ENCODE data around the gene THAP8.
A peak's percentile ranks its signal among the peaks of the same experiment; 100 is the strongest.
"Not testable (repeated sequence)": the region's sequence is repeated elsewhere in the genome, so short reads cannot be mapped to it uniquely, and the experiment has no call there.

The THAP8 gene

GRCh38 chr19:36054119-36054732, at the start of gene THAP8:
TSS of gene THAP8 (minus strand) at chr19:36054285. CDS start at chr19:36054217, 68 bp downstream.
- peak; percentile 100 for DNase-seq

DNA sequence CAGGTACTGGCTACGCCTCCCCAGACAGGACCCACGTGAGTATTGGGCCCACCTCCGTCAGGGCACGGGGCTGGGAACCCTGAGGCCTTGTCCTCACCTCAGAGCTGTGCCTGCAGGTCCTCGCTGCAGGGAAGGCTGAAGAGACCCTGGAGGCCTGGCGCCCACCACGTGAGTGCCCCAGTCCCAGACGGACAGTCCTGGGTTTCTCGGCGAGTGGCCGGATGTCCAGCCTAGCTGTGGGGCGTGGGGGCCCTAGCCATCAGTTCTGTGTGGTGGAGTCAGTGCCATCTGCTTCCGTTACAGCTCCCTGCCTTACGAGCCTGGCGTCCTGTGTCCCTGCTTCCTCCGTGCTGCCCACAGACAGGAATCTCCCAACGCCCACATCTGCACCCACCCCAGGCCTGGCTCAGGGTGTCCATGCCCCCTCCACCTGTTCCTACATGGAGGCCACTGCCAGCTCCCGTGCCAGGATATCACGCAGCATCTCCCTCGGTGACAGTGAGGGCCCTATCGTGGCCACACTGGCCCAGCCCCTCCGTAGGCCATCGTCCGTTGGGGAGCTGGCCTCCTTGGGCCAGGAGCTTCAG, 49.0 kb upstream of the THAP8 start:
- no peak for DNase-seq

- no peak for DNase-seq
Observed at GRCh38 chr19:36101550-36102327, 47.7 kb upstream of the THAP8 start.

- DNase-seq = no peak
Observed at GRCh38 chr19:36100476-36100875, 46.4 kb upstream of the THAP8 start.

GRCh38 chr19:36099166-36099785, 45.2 kb upstream of the THAP8 start:
- no peak for DNase-seq

- no peak for DNase-seq
Observed at GRCh38 chr19:36097036-36097435, 43.0 kb upstream of the THAP8 start.

DNA sequence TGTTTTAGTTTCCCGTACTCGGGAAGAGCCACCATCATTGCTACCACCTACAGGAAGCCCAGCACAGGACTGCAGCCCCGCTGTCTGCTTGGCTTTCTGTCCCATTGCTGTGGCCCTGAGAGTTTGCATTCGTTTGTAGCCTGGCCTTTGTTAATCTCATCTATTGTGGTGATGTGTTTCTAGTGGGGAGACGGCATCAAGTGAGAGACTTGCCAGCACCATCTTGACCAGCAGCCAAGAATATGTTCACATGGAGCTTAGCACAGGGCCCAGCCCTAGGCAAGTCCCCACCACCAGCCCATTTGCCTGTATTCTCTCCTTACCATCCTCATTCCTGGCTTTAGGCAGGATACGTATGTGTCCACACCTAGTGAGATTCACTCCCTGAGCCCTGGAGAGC, 39.6 kb upstream of the THAP8 start:
- DNase-seq = no peak

DNA sequence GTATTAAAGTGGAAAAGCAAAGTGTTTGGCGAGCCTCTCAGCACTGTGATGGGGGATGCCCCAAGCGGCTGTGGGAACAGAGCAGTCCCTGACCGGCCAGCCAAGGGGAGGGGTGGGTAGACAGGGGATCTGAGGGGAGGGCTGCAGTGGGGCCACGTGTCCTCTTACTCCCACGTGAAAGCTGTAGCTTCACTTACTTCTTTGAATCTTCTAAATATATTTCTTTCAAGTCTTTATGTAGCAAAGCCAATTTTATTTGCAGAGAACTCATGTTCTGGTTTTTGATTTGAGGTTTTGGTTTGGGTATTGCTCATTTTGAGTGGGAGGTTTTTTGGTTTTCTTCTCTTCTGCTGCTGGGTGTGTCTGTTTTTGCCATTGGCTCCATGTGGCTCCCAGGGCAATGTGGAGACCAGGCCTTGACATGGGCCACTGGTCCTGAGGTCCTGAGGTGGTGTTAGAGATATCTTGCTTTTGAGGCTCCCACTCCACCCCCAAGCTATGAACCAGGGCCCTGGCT, 39.1 kb upstream of the THAP8 start:
- DNase-seq = no peak

DNA sequence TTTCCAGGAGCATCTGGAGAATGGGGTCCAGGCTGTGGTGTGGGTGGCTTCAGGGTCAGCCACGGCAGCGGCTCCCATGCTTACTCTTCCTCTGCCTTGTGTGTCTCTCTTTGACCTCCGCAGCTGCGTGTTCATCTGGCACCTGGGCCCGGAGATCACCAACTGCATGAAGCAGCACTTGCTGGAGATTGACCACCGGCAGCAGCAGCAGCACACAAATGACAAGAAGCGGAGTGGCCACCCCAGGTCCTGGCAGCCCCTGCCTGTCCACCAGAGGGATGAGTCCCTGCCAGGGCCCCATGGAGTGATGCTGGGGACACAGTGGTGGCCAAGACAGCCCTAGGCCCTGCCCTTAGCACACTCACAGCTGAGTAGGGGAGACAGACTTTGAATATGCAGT, 38.5 kb upstream of the THAP8 start:
- no peak for DNase-seq

- DNase-seq = no peak
Observed at GRCh38 chr19:36090910-36091695, 37.0 kb upstream of the THAP8 start.

GRCh38 chr19:36089847-36090246, 35.8 kb upstream of the THAP8 start:
- no peak for DNase-seq

GRCh38 chr19:36086326-36086725, 32.2 kb upstream of the THAP8 start:
- no peak for DNase-seq

DNA sequence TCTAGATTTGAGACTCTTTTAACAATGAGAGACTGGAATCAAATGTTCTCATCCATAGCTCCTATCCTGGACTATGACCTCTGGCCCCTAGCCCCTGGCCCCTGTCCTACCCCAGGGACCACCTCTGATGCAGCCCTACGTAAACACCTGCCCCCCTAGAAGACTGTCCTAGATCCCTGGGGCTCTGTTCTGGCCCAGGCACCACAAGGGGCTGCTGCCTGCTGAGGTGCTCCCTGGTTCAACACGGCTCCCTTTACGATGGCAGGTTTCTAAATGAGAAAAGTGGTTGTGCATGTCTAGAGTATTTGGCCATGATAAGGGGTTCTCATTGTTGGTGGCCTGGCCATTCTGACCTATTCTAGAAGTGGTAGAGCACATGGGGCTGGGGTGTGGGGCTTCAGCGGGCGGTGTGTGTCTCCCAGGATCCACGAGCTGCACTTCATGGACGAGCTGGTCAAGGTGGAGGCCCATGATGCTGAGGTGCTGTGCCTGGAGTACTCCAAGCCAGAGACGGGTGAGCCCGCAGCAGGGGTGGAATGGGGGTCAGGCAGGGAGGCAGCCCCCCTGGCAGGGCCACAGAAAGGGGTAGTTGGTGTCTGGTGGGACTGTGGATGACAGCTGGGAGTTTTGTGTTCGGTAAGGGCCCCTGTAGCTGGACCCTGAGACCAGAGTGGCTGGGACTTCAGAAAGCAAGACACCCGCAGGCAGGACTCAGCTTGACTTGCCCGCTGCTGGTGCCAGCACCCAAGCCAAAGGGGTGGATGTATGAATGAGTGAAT, 30.3 kb upstream of the THAP8 start:
- DNase-seq = no peak

GRCh38 chr19:36082916-36083315, 28.8 kb upstream of the THAP8 start:
- DNase-seq = no peak

- DNase-seq = no peak
Observed at GRCh38 chr19:36081894-36082293, 27.8 kb upstream of the THAP8 start.

DNA sequence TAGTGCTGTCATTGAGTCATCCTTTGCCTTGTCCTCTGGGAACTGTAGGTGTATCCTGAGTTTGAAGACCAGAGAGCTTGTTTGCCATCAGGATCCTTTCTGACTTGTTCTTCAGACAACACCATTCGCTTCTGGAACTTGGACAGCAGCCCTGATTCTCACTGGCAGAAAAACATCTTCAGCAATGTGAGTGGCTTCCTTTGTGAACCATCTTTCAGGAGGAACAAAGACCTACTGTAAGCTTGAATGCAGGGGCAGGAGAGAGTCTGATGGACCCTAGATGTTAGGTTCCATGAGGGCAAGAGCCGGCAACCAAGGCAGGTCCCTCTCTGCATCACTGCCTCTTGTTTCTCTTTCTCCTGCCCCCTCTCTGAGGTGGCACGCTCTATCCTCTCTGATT, 27.3 kb upstream of the THAP8 start:
- no peak for DNase-seq

- no peak for DNase-seq
Observed at GRCh38 chr19:36079389-36079945, 25.4 kb upstream of the THAP8 start.

- DNase-seq = no peak
Observed at GRCh38 chr19:36073121-36073876, 19.2 kb upstream of the THAP8 start.

- no peak for DNase-seq
Observed at GRCh38 chr19:36072081-36072480, 18.0 kb upstream of the THAP8 start.

DNA sequence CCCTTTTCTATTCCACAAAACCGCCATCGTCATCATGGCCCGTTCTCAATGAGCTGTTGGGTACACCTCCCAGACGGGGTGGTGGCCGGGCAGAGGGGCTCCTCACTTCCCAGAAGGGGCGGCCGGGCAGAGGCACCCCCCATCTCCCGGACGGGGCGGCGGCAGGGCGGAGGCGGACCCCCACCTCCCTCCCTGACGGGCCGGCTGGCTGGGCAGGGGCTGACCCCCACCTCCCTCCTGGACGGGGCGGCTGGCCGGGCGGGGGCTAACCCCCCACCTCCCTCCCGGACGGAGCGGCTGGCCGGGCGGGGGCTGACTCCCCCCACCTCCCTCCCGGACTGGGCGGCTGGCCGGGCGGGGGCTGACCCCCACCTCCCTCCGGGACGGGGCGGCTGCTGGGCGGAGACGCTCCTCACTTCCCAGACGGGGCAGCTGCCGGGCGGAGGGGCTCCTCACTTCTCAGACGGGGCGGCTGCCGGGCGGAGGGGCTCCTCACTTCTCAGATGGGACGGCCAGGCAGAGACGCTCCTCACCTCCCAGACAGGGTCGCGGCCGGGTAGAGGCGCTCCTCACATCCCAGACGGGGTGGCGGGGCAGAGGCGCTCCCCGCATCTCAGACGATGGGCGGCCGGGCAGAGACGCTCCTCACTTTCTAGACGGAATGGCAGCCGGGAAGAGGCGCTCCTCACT, 14.9 kb upstream of the THAP8 start:
- DNase-seq = not testable (repeated sequence)
